Smooth muscle cell (in vitro differentiated cells): ENCODE data around the gene PIGN. TPM values are rescaled to one million over a fixed set of nuclear protein-coding genes. Genes with fewer than 3 reads are reported as not detected.

Experiments used
- DNase-seq: peaks from one replicate; lab custom pipeline; 2025; ENCODE audit not compliant: unreplicated experiment; lab: John Stamatoyannopoulos, UW
- H2AFZ ChIP-seq: fragments of 200-600 bp; sonication (generic); 2 replicates; pipeline ENCODE4 v1.6.0; 2016; ENCODE audit warnings: antibody characterized with exemption, low read depth, mild to moderate bottlenecking
- H3F3A ChIP-seq: fragments of 200-600 bp; sonication (generic); 2 replicates; pipeline ENCODE4 v1.6.0; 2017; ENCODE audit warnings: antibody characterized with exemption, low read depth
- H3K27ac ChIP-seq: fragments of 200-600 bp; sonication (generic); 2 replicates; pipeline ENCODE4 v1.5.1; 2016; ENCODE audit warnings: low read depth, mild to moderate bottlenecking
- H3K27me3 ChIP-seq: fragments of 200-600 bp; sonication (generic); 2 replicates; pipeline ENCODE4 v1.6.1; 2016; ENCODE audit warnings: low read depth, mild to moderate bottlenecking
- H3K36me3 ChIP-seq: fragments of 200-600 bp; sonication (generic); 2 replicates; pipeline ENCODE4 v1.5.1; 2016; ENCODE audit warnings: low read depth
- H3K4me1 ChIP-seq: fragments of 200-600 bp; sonication (generic); 2 replicates; pipeline ENCODE4 v1.5.1; 2016; ENCODE audit warnings: low read depth
- H3K4me2 ChIP-seq: fragments of 200-600 bp; sonication (generic); 2 replicates; pipeline ENCODE4 v1.6.0; 2016; ENCODE audit warnings: mild to moderate bottlenecking
- H3K4me3 ChIP-seq: fragments of 200-600 bp; sonication (generic); 2 replicates; pipeline ENCODE4 v1.5.1; 2016; ENCODE audit warnings: mild to moderate bottlenecking
- H3K79me2 ChIP-seq: fragments of 200-600 bp; sonication (generic); 2 replicates; pipeline ENCODE4 v1.6.0; 2016; ENCODE audit warnings: low read depth, mild to moderate bottlenecking
- H3K9ac ChIP-seq: fragments of 200-600 bp; sonication (generic); 2 replicates; pipeline ENCODE4 v1.6.0; 2016; ENCODE audit warnings: low read depth
- H3K9me3 ChIP-seq: fragments of 200-600 bp; sonication (generic); replicated peaks from 2 replicates; pipeline ENCODE4 v1.5.1; 2016; ENCODE audit warnings: low read depth
- H4K20me1 ChIP-seq: fragments of 200-600 bp; sonication (generic); 2 replicates; pipeline ENCODE4 v1.6.0; 2016; ENCODE audit warnings: low read depth
- WGBS: methylation state at CpG from one replicate; pipeline ENCODE4 v1.1.7; 2016; ENCODE audit warnings: low lambda C conversion rate; 5-methylcytosine and 5-hydroxymethylcytosine counted together
- polyA plus RNA-seq: library from polyadenylated mRNA; unstranded; fragments of >200 nt; fragmentation: Nextera tagmentation; extraction: Ambion mirVana; gene quantifications from 2 replicates; pipeline ENCODE4 v1.2.1, GENCODE V29; 2016
- total RNA-seq: library from RNA; depleted of rRNA; stranded (reverse); fragments of >200 nt; gene quantifications from 2 replicates; pipeline ENCODE4 v1.2.3, GENCODE V29; 2014
- TF ChIP-seq, protein P1 (sequence below): fragments of 200-600 bp; sonication (generic); IDR thresholded peaks from 2 replicates; pipeline ENCODE4 v1.5.1; 2017; ENCODE audit warnings: borderline replicate concordance, mild to moderate bottlenecking, antibody characterized with exemption; ENCODE audit not compliant: insufficient read depth, poor library complexity, severe bottlenecking

PIGN gene
- total and polyA plus RNA-seq, 2 experiments from 2014 or later = 14.3 to 31.8 TPM

GRCh38 chr18:62209046-62209445 lies 22.2 kb upstream of the PIGN start:
- no peaks in the 10 kb centered on the region for H3K36me3 ChIP-seq
- no peak overlapping the region for H3K9ac ChIP-seq
- H4K20me1 ChIP-seq = peaks cover 5% of the 10 kb centered on the region
- no peaks in the 10 kb centered on the region for H3K27me3 ChIP-seq
- H3F3A ChIP-seq = no peaks in the 10 kb centered on the region
- H3K9me3 ChIP-seq = no peaks in the 10 kb centered on the region
- no peak overlapping the region for H2AFZ ChIP-seq
- TF ChIP-seq, protein P1, sequence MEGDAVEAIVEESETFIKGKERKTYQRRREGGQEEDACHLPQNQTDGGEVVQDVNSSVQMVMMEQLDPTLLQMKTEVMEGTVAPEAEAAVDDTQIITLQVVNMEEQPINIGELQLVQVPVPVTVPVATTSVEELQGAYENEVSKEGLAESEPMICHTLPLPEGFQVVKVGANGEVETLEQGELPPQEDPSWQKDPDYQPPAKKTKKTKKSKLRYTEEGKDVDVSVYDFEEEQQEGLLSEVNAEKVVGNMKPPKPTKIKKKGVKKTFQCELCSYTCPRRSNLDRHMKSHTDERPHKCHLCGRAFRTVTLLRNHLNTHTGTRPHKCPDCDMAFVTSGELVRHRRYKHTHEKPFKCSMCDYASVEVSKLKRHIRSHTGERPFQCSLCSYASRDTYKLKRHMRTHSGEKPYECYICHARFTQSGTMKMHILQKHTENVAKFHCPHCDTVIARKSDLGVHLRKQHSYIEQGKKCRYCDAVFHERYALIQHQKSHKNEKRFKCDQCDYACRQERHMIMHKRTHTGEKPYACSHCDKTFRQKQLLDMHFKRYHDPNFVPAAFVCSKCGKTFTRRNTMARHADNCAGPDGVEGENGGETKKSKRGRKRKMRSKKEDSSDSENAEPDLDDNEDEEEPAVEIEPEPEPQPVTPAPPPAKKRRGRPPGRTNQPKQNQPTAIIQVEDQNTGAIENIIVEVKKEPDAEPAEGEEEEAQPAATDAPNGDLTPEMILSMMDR = no peak
- no peak overlapping the region for H3K27ac ChIP-seq
- no peak overlapping the region for H3K4me3 ChIP-seq
- peaks cover 64% of the 10 kb centered on the region for H3K79me2 ChIP-seq
- no peak for DNase-seq
- H3K4me1 ChIP-seq = no peaks in the 10 kb centered on the region
- H3K4me2 ChIP-seq = no peak overlapping the region

DNA sequence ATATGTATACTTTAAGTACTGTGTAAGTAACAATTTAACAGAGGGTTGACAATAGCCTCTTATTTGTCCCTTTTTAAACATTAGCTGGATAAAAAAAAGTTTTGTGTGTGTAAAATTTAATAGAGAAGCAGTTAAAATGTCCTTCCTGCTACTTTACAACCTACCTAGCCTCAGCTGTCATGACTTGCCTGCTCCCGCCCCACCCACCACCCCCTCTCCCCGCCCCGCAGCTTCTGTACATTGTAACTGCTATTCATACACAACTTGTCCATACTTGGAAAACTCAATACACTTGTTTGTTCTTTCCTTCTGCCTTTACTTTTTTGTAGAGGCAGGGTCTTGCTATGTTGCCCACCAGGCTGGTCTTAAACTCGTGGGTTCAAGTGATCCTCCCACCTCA lies 19.7 kb upstream of the PIGN start:
- no peaks in the 10 kb centered on the region for H3F3A ChIP-seq
- no peaks in the 10 kb centered on the region for H3K4me1 ChIP-seq
- peaks cover 77% of the 10 kb centered on the region for H3K79me2 ChIP-seq
- no peaks in the 10 kb centered on the region for H3K36me3 ChIP-seq
- H2AFZ ChIP-seq = no peak overlapping the region
- H3K9me3 ChIP-seq = no peaks in the 10 kb centered on the region
- H3K27ac ChIP-seq = no peak overlapping the region
- DNase-seq = no peak
- WGBS = 85% methylated on average over 4 of the region's 4 CpGs
- H3K9ac ChIP-seq = no peak overlapping the region
- no peak overlapping the region for H3K4me2 ChIP-seq
- peaks cover 15% of the 10 kb centered on the region for H4K20me1 ChIP-seq
- no peaks in the 10 kb centered on the region for H3K27me3 ChIP-seq
- H3K4me3 ChIP-seq = no peak overlapping the region
- TF ChIP-seq, protein P1 = no peak

DNA sequence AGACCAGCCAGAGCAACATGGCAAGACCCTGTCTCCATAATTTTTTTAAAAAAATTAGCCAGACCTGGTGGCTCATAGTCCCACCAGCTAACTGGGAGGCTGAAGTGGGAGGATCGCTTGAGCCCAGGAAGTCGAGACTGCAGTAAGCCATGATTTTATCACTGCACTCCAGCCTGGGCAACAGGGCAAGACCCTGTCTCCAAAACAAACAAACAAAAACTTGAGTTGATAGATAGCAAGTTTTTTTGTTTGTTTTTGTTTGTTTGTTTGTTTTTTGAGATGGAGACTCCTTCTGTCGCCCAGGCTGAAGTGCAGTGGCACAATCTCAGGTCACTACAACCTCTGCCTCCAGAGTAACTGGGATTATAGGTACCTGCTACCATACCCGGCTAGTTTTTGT lies 19.0 kb upstream of the PIGN start:
- Histone ChIP-seq H2AFZ (no peak overlapping the region), H3K79me2 (peaks cover 78% of the 10 kb centered on the region), H3K4me2 (no peak overlapping the region), H3K36me3 (no peaks in the 10 kb centered on the region), H3K4me3 (no peak overlapping the region), H3F3A (no peaks in the 10 kb centered on the region), H3K9me3 (no peaks in the 10 kb centered on the region), H3K27me3 (no peaks in the 10 kb centered on the region), H4K20me1 (peaks cover 20% of the 10 kb centered on the region), H3K9ac (no peak overlapping the region), H3K27ac (no peak overlapping the region), H3K4me1 (no peaks in the 10 kb centered on the region)
- DNase-seq = no peak
- WGBS = 97% methylated on average over 4 of the region's 4 CpGs
- TF ChIP-seq, protein P1 = no peak

GRCh38 chr18:62201870-62202269 lies 15.0 kb upstream of the PIGN start:
- no peaks in the 10 kb centered on the region for H3K36me3 ChIP-seq
- 68% methylated on average over 1 of the region's 1 CpG for WGBS
- no peaks in the 10 kb centered on the region for H3K4me1 ChIP-seq
- H3K4me3 ChIP-seq = no peak overlapping the region
- H3K9me3 ChIP-seq = no peaks in the 10 kb centered on the region
- H3K9ac ChIP-seq = no peak overlapping the region
- no peak overlapping the region for H2AFZ ChIP-seq
- H3K79me2 ChIP-seq = peaks cover 44% of the 10 kb centered on the region
- H3K4me2 ChIP-seq = no peak overlapping the region
- H4K20me1 ChIP-seq = peaks cover 57% of the 10 kb centered on the region
- DNase-seq = no peak
- TF ChIP-seq, protein P1 = no peak
- H3K27ac ChIP-seq = no peak overlapping the region
- H3F3A ChIP-seq = no peaks in the 10 kb centered on the region
- no peaks in the 10 kb centered on the region for H3K27me3 ChIP-seq
